Panc1 (cell line): Measurements from ENCODE around the gene NR5A2.

Experiments used
- POLR2AphosphoS5 ChIP-seq: IDR thresholded peaks from 2 replicates; pipeline ENCODE4 v1.6.1; 2012; ENCODE audit warnings: mild to moderate bottlenecking, low read depth, low read length, moderate library complexity
- SIN3A ChIP-seq: IDR thresholded peaks from 2 replicates; pipeline ENCODE4 v1.6.1; 2012; ENCODE audit warnings: low read depth, mild to moderate bottlenecking, low read length, moderate library complexity, borderline replicate concordance; ENCODE audit not compliant: insufficient read depth
- TCF7L2 ChIP-seq: IDR thresholded peaks from 2 replicates; pipeline ENCODE4 v1.6.1; 2011; ENCODE audit warnings: mild to moderate bottlenecking, low read depth, low read length, inconsistent platforms
- TF ChIP-seq, protein P1 (sequence below): fragments of 450-650 bp; IDR thresholded peaks from 2 replicates; pipeline ENCODE4 v1.5.1; 2017; ENCODE audit warnings: mild to moderate bottlenecking
- TF ChIP-seq, protein P2 (sequence below), 2 experiments: IDR thresholded peaks; 2 replicates each; pipeline ENCODE4 v1.6.1; 2011 to 2012; ENCODE audit warnings: low read depth in 2 of 2, control low read depth in 1 of 2, low read length in 1 of 2, mild to moderate bottlenecking in 1 of 2, moderate library complexity in 1 of 2; ENCODE audit not compliant: insufficient read depth in 1 of 2

DNA sequence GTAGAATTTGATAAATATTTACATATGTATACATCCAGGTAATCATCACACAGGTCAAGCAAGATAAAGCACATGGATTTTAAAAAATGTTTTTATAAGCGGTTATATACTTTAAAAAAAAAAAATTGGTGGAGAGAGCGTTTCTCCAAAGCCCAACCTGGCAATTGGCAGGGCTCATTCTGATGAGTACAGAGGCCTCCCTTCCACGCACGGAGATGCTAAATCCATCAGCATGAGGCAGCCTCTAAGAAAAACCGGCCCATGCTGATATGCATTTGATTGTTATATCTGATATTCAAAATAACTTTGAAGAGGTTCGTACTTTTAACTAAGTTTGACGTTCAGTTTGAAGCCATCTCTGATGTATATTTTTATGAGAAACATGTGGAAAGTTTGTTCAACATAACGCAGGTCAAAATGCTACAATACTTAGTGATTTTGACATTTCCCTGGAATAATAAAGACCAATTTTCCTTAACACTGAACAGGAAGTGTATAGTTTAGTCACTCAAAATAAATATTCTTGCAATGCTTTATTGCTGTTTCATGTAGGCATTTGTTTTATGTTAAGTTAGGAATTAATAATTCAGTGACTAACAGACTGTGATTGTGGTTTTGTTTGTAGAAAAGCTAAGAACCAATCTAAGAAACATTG is 151.7 kb downstream of the NR5A2 start:
- TF ChIP-seq, protein P1, sequence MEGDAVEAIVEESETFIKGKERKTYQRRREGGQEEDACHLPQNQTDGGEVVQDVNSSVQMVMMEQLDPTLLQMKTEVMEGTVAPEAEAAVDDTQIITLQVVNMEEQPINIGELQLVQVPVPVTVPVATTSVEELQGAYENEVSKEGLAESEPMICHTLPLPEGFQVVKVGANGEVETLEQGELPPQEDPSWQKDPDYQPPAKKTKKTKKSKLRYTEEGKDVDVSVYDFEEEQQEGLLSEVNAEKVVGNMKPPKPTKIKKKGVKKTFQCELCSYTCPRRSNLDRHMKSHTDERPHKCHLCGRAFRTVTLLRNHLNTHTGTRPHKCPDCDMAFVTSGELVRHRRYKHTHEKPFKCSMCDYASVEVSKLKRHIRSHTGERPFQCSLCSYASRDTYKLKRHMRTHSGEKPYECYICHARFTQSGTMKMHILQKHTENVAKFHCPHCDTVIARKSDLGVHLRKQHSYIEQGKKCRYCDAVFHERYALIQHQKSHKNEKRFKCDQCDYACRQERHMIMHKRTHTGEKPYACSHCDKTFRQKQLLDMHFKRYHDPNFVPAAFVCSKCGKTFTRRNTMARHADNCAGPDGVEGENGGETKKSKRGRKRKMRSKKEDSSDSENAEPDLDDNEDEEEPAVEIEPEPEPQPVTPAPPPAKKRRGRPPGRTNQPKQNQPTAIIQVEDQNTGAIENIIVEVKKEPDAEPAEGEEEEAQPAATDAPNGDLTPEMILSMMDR, result no peak
- no peak for TF ChIP-seq POLR2AphosphoS5
- no peak for TF ChIP-seq SIN3A
- TF ChIP-seq, protein P2, sequence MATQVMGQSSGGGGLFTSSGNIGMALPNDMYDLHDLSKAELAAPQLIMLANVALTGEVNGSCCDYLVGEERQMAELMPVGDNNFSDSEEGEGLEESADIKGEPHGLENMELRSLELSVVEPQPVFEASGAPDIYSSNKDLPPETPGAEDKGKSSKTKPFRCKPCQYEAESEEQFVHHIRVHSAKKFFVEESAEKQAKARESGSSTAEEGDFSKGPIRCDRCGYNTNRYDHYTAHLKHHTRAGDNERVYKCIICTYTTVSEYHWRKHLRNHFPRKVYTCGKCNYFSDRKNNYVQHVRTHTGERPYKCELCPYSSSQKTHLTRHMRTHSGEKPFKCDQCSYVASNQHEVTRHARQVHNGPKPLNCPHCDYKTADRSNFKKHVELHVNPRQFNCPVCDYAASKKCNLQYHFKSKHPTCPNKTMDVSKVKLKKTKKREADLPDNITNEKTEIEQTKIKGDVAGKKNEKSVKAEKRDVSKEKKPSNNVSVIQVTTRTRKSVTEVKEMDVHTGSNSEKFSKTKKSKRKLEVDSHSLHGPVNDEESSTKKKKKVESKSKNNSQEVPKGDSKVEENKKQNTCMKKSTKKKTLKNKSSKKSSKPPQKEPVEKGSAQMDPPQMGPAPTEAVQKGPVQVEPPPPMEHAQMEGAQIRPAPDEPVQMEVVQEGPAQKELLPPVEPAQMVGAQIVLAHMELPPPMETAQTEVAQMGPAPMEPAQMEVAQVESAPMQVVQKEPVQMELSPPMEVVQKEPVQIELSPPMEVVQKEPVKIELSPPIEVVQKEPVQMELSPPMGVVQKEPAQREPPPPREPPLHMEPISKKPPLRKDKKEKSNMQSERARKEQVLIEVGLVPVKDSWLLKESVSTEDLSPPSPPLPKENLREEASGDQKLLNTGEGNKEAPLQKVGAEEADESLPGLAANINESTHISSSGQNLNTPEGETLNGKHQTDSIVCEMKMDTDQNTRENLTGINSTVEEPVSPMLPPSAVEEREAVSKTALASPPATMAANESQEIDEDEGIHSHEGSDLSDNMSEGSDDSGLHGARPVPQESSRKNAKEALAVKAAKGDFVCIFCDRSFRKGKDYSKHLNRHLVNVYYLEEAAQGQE (IDR thresholded peaks at IDR 0.05; ENCODE audit: insufficient read depth in 1 of 2, low read depth in 2 of 2, low read length in 1 of 2), result no peak
- TF ChIP-seq TCF7L2, result no peak
